Measurements from ENCODE around the gene KCNJ4.
"Not testable (repeated sequence)": the region's sequence is repeated elsewhere in the genome, so short reads cannot be mapped to it uniquely, and the experiment has no call there.

The KCNJ4 gene

GRCh38 chr22:38383417-38383816 is 71.6 kb downstream of the KCNJ4 start:
- H3K27ac ChIP-seq, result no peak overlapping the region

GRCh38 chr22:38381371-38381770 is 73.6 kb downstream of the KCNJ4 start:
- H3K27ac ChIP-seq; DNase-seq (ENCODE audit: low spot score): not testable (repeated sequence)

More at GRCh38 chr22:38383417-38383816, 71.6 kb downstream of the KCNJ4 start:
- H3K4me3 ChIP-seq, result no peak overlapping the region
- no peak for DNase-seq (ENCODE audit: low spot score)
- TF ChIP-seq CTCF (IDR thresholded peaks at IDR 0.05), result no peak

More at GRCh38 chr22:38381371-38381770, 73.6 kb downstream of the KCNJ4 start:
- H3K4me3 ChIP-seq, result not testable (repeated sequence)
